ENCODE measurements around the gene RNF222. TPM values are rescaled to one million over a fixed set of nuclear protein-coding genes. Genes with fewer than 3 reads are reported as not detected.

The RNF222 gene
- total RNA-seq = not detected

- ATAC-seq (no peak), DNase-seq (ENCODE audit: low spot score) (no peak)
- intact Hi-C loops (cut with DNase I) = no loop called here
Measured at GRCh38 chr17:8397636-8398035, at the start of gene RNF222. RNF222 (minus strand) TSS chr17:8397827; CDS start chr17:8393461, 4,366 bp downstream.

GRCh38 chr17:8445536-8445935 is 47.9 kb upstream of the RNF222 start:
- no peak for ATAC-seq
- intact Hi-C loops (cut with DNase I) = no loop called here
- no peak for DNase-seq (ENCODE audit: low spot score)

- no peak for ATAC-seq
- intact Hi-C loops (cut with DNase I) = no loop called here
- DNase-seq (ENCODE audit: low spot score) = no peak
Measured at GRCh38 chr17:8444494-8444893, 46.9 kb upstream of the RNF222 start.

- no peak for DNase-seq (ENCODE audit: low spot score)
- intact Hi-C loops (cut with DNase I) = no loop called here
- no peak for ATAC-seq
Measured at GRCh38 chr17:8443756-8444155, 46.1 kb upstream of the RNF222 start.

DNA sequence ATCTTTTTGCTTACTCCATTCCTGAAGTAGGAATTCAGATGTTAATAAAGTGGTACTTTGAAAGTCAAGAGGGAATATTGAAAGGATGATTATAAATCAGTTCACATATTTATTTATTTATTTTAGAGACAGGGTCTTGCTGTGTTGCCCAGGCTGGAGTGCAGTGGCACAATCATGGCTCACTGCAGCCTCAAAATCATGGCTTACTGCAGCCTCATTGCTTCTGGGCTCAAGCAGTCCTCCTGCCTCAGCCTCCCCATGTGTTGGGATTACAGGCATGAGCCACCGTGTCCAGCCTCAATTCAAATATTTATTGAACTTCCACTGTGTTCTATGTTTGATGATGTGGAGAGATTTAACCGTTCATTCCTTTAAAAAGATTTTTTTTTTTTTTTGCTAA is 44.7 kb upstream of the RNF222 start:
- intact Hi-C loops (cut with DNase I) = no loop called here
- DNase-seq (ENCODE audit: low spot score) (no peak), ATAC-seq (no peak)

GRCh38 chr17:8441690-8442089 is 44.1 kb upstream of the RNF222 start:
- DNase-seq (ENCODE audit: low spot score) = no peak
- intact Hi-C loops (cut with DNase I) = no loop called here
- ATAC-seq = no peak

GRCh38 chr17:8439681-8440080 is 42.1 kb upstream of the RNF222 start:
- ATAC-seq (no peak), DNase-seq (ENCODE audit: low spot score) (no peak)
- intact Hi-C loops (cut with DNase I) = no loop called here

- ATAC-seq = no peak
- DNase-seq (ENCODE audit: low spot score) = no peak
- intact Hi-C loops (cut with DNase I) = no loop called here
Measured at GRCh38 chr17:8438441-8438840, 40.8 kb upstream of the RNF222 start.

GRCh38 chr17:8436844-8437171 is 39.2 kb upstream of the RNF222 start:
- intact Hi-C loops (cut with DNase I) = no loop called here
- ATAC-seq = no peak
- DNase-seq (ENCODE audit: low spot score) = no peak

DNA sequence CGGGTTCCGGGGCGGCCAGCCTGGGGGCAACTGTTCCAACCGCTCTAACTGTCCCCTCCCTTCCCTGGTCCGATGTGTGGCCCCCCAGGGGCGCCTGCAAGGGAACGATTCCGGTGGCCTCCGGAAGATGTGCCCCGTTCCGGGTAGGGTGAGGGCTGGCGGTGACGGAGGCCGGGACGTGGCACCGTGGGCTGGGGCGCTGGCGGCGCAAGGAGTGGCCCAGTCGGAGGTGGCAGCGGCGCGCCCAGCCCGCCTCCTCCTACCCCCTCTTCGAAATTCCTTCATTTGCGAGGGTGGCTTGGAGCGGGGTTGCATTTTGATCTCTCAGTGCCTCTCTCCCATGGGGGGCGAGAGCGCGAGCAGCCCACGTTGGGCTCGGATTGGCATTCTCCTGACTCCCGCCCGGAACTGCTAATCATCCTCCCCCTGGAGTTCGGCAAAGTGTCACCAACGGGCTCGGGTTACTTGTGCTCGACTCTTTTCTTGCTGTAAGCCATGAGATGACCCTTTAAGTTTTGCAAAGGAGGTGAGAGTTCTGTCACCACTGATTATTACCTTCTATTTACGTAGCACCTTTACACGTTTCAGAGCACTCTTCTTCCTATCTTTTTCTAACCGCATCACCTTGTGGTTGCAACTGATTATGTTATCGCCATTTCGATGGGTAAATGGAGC is 38.7 kb upstream of the RNF222 start:
- DNase-seq (ENCODE audit: low spot score) = peak; percentile 82
- intact Hi-C loops (cut with DNase I) = no loop called here
- peak; percentile 59 for ATAC-seq

- ATAC-seq (peak; percentile 99), DNase-seq (ENCODE audit: low spot score) (peak; percentile 100)
- intact Hi-C loops (cut with DNase I) = no loop called here
Measured at GRCh38 chr17:8435245-8436168, 37.9 kb upstream of the RNF222 start, which contains the start of gene NDEL1. NDEL1 (plus strand) TSS chr17:8435884; CDS start chr17:8444272, 8,388 bp downstream.

DNA sequence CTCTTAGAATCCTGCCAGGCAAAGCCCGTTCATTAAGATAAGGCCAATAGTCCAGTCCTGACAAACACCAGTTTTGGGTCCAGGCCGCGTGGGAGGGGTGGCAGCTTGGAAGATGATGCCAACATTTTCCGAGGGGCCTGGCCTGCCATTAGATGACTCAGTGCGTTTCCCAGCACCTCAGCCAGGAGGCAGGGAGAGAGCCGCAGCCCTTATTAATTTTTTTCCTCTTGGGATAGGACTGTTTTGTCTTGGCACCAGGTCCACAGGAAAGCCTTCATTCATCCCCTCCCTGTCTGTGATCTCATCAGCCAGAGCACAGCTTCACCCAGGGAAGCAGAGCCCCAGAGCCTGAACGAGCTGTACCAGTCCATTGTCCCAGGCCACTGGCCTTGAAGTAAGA is 33.3 kb upstream of the RNF222 start:
- DNase-seq (ENCODE audit: low spot score) (no peak), ATAC-seq (peak; percentile 4)
- intact Hi-C loops (cut with DNase I) = no loop called here

GRCh38 chr17:8426802-8427201 is 29.2 kb upstream of the RNF222 start:
- no peak for ATAC-seq
- intact Hi-C loops (cut with DNase I) = no loop called here
- DNase-seq (ENCODE audit: low spot score) = no peak

DNA sequence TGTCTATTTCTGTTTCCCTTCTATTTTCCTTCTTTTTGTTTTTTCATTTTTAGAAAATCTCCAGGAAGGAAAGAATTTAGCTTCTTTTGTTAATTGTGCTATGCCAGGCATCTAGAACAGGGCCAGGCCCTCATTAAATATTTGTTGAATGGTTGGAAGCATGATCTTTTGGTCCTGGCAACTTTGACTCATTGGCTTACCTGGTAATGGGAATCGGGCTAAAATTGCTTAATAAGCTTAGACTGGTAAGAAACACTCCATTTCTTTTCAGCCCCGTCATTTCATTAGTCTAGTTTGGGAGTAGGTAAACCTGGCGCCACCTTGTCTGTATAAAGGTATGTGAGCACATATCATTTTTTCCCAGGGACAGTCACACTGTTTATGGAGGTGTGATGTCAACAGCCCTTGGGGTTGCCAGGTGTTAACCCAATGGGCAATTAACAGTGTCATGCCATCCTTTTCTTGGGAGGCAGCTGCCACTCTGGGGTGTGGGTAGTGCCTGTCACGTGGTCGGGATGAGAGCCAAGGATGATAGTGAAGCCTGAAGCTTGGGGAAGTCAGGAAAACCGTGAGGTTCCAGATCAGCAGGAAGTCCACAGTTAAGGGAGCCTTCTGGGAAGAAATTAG is 28.6 kb upstream of the RNF222 start:
- DNase-seq (ENCODE audit: low spot score) (no peak), ATAC-seq (no peak)
- intact Hi-C loops (cut with DNase I) = no loop called here

GRCh38 chr17:8421571-8421970 is 23.9 kb upstream of the RNF222 start:
- intact Hi-C loops (cut with DNase I) = no loop called here
- no peak for DNase-seq (ENCODE audit: low spot score)
- peak; percentile 27 for ATAC-seq

DNA sequence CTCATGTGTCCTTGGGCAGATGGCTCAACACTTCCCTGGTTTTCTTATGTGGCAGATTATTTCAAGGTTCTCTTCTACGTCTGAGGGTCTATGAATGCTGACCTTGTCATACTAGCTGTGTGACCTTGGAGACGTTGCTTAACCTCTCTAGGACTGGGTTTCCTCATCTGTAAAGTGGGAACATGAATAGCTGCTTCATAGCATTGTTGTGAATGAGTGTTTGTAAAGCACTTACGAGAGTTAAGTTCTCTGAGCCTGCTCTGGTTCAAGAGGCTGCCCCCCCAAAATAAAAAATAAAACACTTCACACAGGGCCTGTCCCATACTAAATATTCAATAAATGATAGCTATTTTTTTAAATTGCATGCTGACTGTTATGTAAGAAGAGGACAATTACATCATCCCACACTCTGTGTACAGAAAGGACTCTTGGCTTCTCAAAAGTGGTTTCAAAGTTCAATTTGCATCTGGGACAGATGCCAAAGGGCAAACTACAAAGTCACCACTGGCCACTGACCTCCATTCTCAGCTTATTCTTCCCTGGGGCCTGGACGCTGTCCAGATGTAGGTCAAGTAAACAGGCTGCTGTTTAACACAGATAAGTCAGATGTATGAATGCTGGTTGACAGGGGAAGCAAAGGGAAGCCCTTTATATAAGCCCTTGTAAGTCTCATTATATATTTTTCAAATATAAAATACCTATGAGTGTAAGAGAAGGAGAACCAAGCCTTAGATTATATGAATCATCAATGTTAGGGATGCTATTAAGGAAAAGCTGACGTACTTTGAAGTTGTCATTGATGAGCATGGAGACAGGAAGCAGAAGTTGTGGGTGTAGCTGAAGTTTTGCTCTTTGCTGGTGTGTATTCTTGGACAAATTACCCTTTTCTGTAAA is 22.7 kb upstream of the RNF222 start:
- no peak for DNase-seq (ENCODE audit: low spot score)
- peak; percentile 94 for ATAC-seq
- intact Hi-C loops (cut with DNase I) = no loop called here

DNA sequence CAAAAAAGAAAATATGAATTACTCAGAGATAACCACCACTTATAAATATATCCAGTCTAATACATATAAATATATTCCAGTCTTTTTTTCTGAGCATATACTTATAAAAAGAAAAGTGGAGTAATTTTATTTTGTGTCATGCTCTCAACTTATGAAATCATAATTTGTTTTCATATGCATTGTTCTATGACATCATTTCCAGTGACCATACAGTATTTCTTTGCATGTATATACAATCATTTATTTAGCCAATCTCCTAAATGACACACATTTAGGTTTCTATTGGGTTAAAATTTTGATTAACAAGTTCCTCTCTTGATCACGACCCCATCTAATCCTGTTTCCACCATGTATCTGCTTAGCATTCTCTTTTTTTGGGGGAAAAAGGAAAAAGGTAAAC is 21.7 kb upstream of the RNF222 start:
- DNase-seq (ENCODE audit: low spot score) (no peak), ATAC-seq (no peak)
- intact Hi-C loops (cut with DNase I) = no loop called here

DNA sequence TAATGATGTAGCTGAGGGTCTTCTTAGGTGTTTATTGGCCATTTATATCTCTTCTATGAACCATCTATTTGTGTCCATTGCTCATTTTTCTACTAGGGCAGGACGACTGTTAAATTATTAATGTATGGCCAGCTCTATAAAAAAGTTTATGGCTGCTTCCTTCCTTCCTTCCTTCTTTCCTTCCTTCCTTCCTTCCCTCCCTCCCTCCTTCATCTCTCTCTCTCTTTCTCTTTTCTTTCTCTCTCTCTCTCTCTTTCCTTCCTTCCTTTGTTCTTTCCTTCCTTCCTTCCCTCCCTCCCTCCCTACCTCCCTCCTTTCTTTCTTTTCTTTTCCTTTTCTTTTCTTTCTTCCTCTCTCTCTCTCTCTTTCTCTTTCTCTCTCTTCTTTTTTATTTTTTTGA is 20.8 kb upstream of the RNF222 start:
- intact Hi-C loops (cut with DNase I) = no loop called here
- no peak for DNase-seq (ENCODE audit: low spot score)
- no peak for ATAC-seq

DNA sequence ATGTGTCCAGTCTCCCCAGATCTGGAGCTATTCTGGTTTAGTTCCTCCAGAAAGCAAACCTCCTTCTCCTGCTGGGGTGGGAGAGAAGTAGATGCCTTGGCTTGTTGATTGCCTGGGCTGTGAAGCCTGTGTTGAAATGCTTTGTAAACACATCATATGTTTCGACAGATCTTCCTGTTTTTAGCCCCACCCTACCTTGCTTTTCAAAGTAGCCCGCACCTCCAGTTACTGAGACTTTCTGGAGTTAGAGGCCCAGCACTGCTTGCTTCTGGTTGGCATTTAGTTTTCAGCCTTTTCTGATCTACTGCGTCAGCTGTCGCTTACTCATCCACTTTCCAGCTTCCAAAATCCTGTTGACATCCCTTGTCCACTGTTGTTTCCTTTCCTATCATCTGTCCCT is 20.2 kb upstream of the RNF222 start:
- intact Hi-C loops (cut with DNase I) = no loop called here
- no peak for ATAC-seq
- DNase-seq (ENCODE audit: low spot score) = no peak

All from sciatic nerve (tissue), 2 donors.